Activated CD4-positive, alpha-beta T cell treated with anti-CD3 and anti-CD28 coated beads, Interleukin-2, amount 50 U/mL, for 24 hours (primary cell): ENCODE measurements around the gene HSP90AB1.

ENCODE experiments used
- DNase-seq, 2 donors: peaks; one replicate each; pipeline ENCODE4 v3.0.0-alpha.2; 2020; ENCODE audit warnings: low read depth in 1 of 2, low spot score in 1 of 2

The HSP90AB1 gene

GRCh38 chr6:44235269-44235668 lies 11.6 kb upstream of the HSP90AB1 start:
- DNase-seq, result no peak

GRCh38 chr6:44235891-44236516 lies 10.9 kb upstream of the HSP90AB1 start:
- no peak for DNase-seq

- peak in 1 of 2 donors; percentile 57 for DNase-seq
These were observed 9.7 kb upstream of the HSP90AB1 start for GRCh38 chr6:44237021-44237812.

GRCh38 chr6:44237813-44238433 lies 9.0 kb upstream of the HSP90AB1 start:
- DNase-seq, result peak; percentile 64 to 66

- no peak for DNase-seq
These were observed 8.1 kb upstream of the HSP90AB1 start for GRCh38 chr6:44238687-44239350.

- DNase-seq, result no peak
These were observed 3.6 kb upstream of the HSP90AB1 start for GRCh38 chr6:44243345-44243744.

GRCh38 chr6:44245391-44245911 lies 1.4 kb upstream of the HSP90AB1 start:
- no peak for DNase-seq

GRCh38 chr6:44245912-44246662 lies 814 bp upstream of the HSP90AB1 start:
- peak; percentile 74 to 77 for DNase-seq

- peak; percentile 84 for DNase-seq
These were observed 719 bp downstream of the HSP90AB1 start for GRCh38 chr6:44247338-44248302.

- DNase-seq, result no peak
These were observed 1.7 kb downstream of the HSP90AB1 start for GRCh38 chr6:44248579-44248978.

- no peak for DNase-seq
These were observed 2.3 kb downstream of the HSP90AB1 start for GRCh38 chr6:44249082-44249748.

- no peak for DNase-seq
These were observed 3.3 kb downstream of the HSP90AB1 start for GRCh38 chr6:44250067-44250717.

- DNase-seq, result no peak
These were observed 3.8 kb downstream of the HSP90AB1 start for GRCh38 chr6:44250718-44251123.

- DNase-seq, result no peak
These were observed 4.9 kb downstream of the HSP90AB1 start for GRCh38 chr6:44251576-44252524.

- no peak for DNase-seq
These were observed 6.6 kb downstream of the HSP90AB1 start for GRCh38 chr6:44253307-44254101.
